Endodermal cell (in vitro differentiated cells): ENCODE results near the gene RRP1. TPM values are rescaled to one million over a fixed set of nuclear protein-coding genes. Genes with fewer than 3 reads are reported as not detected.

Source experiments
- DNase-seq: peaks from one replicate; pipeline ENCODE4 v3.0.0-alpha.2; 2017
- H3K27ac ChIP-seq: 2 replicates; pipeline ENCODE4 v1.5.1; 2013; ENCODE audit warnings: mild to moderate bottlenecking, low read depth, low read length, moderate library complexity
- H3K27me3 ChIP-seq: 2 replicates; pipeline ENCODE4 v1.6.1; 2013; ENCODE audit warnings: mild to moderate bottlenecking, low read length, moderate library complexity; ENCODE audit not compliant: insufficient read depth, control insufficient read depth, poor library complexity, severe bottlenecking
- H3K36me3 ChIP-seq: 2 replicates; pipeline ENCODE4 v1.7.0; 2013; ENCODE audit warnings: mild to moderate bottlenecking, low read length, moderate library complexity; ENCODE audit not compliant: control insufficient read depth, insufficient read depth
- H3K4me1 ChIP-seq: one replicate; pipeline ENCODE4 v1.7.0; 2013; ENCODE audit warnings: low read length; ENCODE audit not compliant: control insufficient read depth, insufficient read depth
- H3K4me3 ChIP-seq: 2 replicates; pipeline ENCODE4 v1.5.1; 2013; ENCODE audit warnings: mild to moderate bottlenecking, low read length, moderate library complexity
- H3K9ac ChIP-seq: 2 replicates; pipeline ENCODE4 v1.6.1; 2013; ENCODE audit warnings: mild to moderate bottlenecking, low read length, moderate library complexity; ENCODE audit not compliant: poor library complexity, severe bottlenecking; ENCODE audit errors: extremely low read depth
- H3K9me3 ChIP-seq: 2 replicates; pipeline ENCODE4 v1.6.1; 2013; ENCODE audit warnings: mild to moderate bottlenecking, low read length, moderate library complexity; ENCODE audit not compliant: control insufficient read depth
- H3K27ac Mint-ChIP-seq: 2 replicates; pipeline ENCODE4 v1.8.0; 2020; ENCODE audit warnings: mixed read lengths
- H3K27me3 Mint-ChIP-seq: 2 replicates; pipeline ENCODE4 v1.8.0; 2021; ENCODE audit warnings: mild to moderate bottlenecking, mixed read lengths; ENCODE audit not compliant: insufficient read depth
- H3K36me3 Mint-ChIP-seq: 2 replicates; pipeline ENCODE4 v1.8.0; 2020; ENCODE audit warnings: low read depth, mixed read lengths
- H3K4me1 Mint-ChIP-seq: 2 replicates; pipeline ENCODE4 v1.8.0; 2020; ENCODE audit warnings: mixed read lengths
- H3K4me3 Mint-ChIP-seq: 2 replicates; pipeline ENCODE4 v1.8.0; 2020; ENCODE audit warnings: mild to moderate bottlenecking, moderate library complexity, mixed read lengths
- H3K9me3 Mint-ChIP-seq: 2 replicates; pipeline ENCODE4 v1.8.0; 2020; ENCODE audit warnings: mild to moderate bottlenecking, mixed read lengths
- CTCF ChIP-seq: fragments of 200-600 bp; sonication (generic); conservative IDR thresholded peaks from 2 replicates; pipeline ENCODE4 v1.5.0; 2021; ENCODE audit warnings: antibody characterized with exemption, mild to moderate bottlenecking
- WGBS, 2 experiments: methylation state at CpG; one replicate each; pipeline versions ENCODE4 v1.1.5 to v1.1.7; 2013; ENCODE audit warnings: missing lambda C conversion rate in 2 of 2, mixed read lengths in 1 of 2; ENCODE audit not compliant: insufficient coverage in 1 of 2, insufficient read length in 1 of 2; 5-methylcytosine and 5-hydroxymethylcytosine counted together
- total RNA-seq, 2 donors: library from RNA; stranded (reverse); fragmentation: NEBNext Ultra II Directional in 1 of 2; extraction: Animal tissue kit (Norgen Biotek cat#: 25700) in 1 of 2; gene quantifications; 2 replicates in 1 of 2; 3 replicates in 1 of 2; pipeline ENCODE4 v1.2.1, GENCODE V29; 2021

Gene RRP1
- total RNA-seq, 2 donors from 2014 or later: 36.4 to 36.7 TPM

GRCh38 chr21:43847301-43847700 is 57.9 kb downstream of the RRP1 start:
- Mint-ChIP-seq H3K27me3 (peaks cover 2% of the 10 kb centered on the region), H3K36me3 (no peaks in the 10 kb centered on the region), H3K4me3 (no peak overlapping the region), H3K27ac (no peak overlapping the region), H3K9me3 (peaks cover 12% of the 10 kb centered on the region), H3K4me1 (peaks cover 5% of the 10 kb centered on the region)
- peaks cover 9% of the 10 kb centered on the region for H3K9me3 ChIP-seq
- H3K27me3 ChIP-seq: no peaks in the 10 kb centered on the region
- H3K27ac ChIP-seq: no peak overlapping the region
- WGBS, 2 experiments: 94 to 95% methylated on average over 10 to 14 of the region's 14 CpGs
- no peak overlapping the region for H3K4me3 ChIP-seq
- H3K9ac ChIP-seq: no peak overlapping the region
- no peaks in the 10 kb centered on the region for H3K4me1 ChIP-seq
- no peak for DNase-seq
- no peaks in the 10 kb centered on the region for H3K36me3 ChIP-seq
- TF ChIP-seq CTCF: no peak

- Histone ChIP-seq H3K36me3 (no peaks in the 10 kb centered on the region), H3K4me3 (no peak overlapping the region), H3K4me1 (no peaks in the 10 kb centered on the region), H3K27ac (no peak overlapping the region), H3K27me3 (no peaks in the 10 kb centered on the region), H3K9me3 (peaks cover 9% of the 10 kb centered on the region), H3K9ac (no peak overlapping the region)
- Mint-ChIP-seq H3K27ac (no peak overlapping the region), H3K27me3 (peaks cover 2% of the 10 kb centered on the region), H3K9me3 (peaks cover 12% of the 10 kb centered on the region), H3K36me3 (no peaks in the 10 kb centered on the region), H3K4me1 (peaks cover 5% of the 10 kb centered on the region), H3K4me3 (no peak overlapping the region)
- DNase-seq: no peak
- 94 to 95% methylated on average over 5 to 10 of the region's 10 CpGs for WGBS, 2 experiments
- no peak for TF ChIP-seq CTCF
Measured at GRCh38 chr21:43848771-43849170, 59.4 kb downstream of the RRP1 start.

GRCh38 chr21:43849532-43850299 is 60.3 kb downstream of the RRP1 start:
- no peak for TF ChIP-seq CTCF
- Histone ChIP-seq H3K9me3 (peaks cover 9% of the 10 kb centered on the region), H3K4me1 (no peaks in the 10 kb centered on the region), H3K4me3 (no peak overlapping the region), H3K36me3 (no peaks in the 10 kb centered on the region), H3K9ac (no peak overlapping the region), H3K27me3 (no peaks in the 10 kb centered on the region), H3K27ac (no peak overlapping the region)
- Mint-ChIP-seq H3K4me3 (no peak overlapping the region), H3K27me3 (peaks cover 2% of the 10 kb centered on the region), H3K36me3 (no peaks in the 10 kb centered on the region), H3K4me1 (peaks cover 6% of the 10 kb centered on the region), H3K27ac (no peak overlapping the region), H3K9me3 (peaks cover 12% of the 10 kb centered on the region)
- DNase-seq: no peak
- 86 to 88% methylated on average over 7 to 12 of the region's 13 CpGs for WGBS, 2 experiments
